Stimulated activated CD4-positive, alpha-beta T cell treated with anti-CD3 and anti-CD28 coated beads, Interleukin-1b, Interleukin-23, amount 100 ng/mL, for 4 hours (primary cell): Measurements from ENCODE around the gene CD3G.
"Not testable (repeated sequence)": the region's sequence is repeated elsewhere in the genome, so short reads cannot be mapped to it uniquely, and the experiment has no call there.

Experiments used
- DNase-seq, 2 donors: peaks; one replicate each; pipeline ENCODE4 v3.0.0-alpha.2; 2020; ENCODE audit warnings: low read depth in 2 of 2

The CD3G gene

DNA sequence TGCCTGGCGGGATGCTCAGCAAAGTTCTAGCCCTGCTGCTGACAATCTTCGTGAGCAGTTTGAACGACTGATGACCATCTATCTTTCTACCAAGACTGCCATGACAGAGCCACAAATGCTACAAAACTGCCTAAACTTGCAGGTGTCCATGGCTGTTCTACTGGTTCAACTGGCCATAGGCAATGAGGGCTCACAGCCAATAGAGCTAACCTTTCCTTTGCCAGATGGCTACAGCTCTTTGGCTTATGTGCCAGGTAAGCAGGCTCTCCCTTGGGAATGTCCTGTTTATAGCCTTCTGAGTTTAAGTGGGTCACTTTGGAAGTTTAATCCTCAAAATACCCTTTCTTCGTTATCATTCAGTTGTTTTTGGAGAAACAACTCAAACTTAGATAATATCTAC is 35.4 kb downstream of the CD3G start:
- DNase-seq: no peak

DNA sequence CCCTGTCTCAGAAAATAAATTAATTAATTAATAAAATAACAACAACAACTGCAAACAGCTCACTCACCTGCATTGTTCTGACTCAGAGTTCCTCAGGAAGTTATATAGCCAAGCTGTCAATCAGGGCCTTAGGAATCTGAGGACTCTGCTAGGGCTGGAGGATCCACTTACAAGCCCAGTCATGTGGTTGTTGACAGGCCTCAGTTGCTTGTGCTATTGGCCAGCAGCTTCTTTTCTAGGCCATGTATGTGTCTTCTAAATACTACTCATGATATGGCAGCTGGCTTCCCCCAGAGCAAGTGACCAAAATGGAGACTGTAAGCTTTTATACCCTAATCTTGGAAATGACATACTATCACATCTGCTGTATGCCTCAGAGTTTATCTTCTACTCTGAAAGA is 36.4 kb downstream of the CD3G start:
- no peak for DNase-seq

DNA sequence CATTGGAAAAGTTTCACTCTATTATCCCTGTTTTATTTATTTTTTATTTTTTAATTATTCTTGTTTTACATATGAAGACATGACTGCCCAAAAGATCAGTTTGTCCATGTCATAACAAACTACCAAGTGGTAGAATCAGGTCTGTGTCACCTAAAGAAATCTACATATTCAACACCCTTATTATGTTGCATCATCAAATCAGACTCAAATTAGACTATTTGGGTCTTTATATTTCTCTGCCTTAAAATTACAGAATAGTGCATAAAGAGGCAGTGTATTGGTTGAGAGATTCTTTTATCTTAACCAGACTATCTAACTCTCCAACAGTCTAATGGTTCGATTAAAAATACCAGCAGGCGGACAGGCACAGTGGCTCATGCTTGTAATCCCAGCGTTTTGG is 38.8 kb downstream of the CD3G start:
- DNase-seq: no peak

- DNase-seq: no peak
These were observed 39.5 kb downstream of the CD3G start for GRCh38 chr11:118383657-118384056.

DNA sequence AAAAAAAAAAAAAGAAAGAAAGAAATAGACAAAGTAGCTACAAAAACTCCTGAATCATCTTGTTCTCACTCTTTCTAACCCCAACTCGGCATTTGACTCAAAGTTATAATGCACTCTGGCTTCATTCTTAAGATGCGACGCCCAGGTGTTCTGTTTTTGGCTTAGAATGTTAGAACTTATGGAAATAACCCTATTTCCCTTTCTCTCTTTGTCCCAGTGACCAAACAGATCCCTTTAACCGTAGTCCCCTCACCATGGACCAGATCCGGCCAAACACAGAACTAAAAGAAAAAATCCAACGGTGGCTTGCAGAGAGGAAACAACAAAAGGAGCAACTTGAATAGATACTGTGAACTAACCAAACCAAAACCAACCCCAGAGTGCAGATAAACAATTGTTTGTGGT is 52.0 kb downstream of the CD3G start:
- DNase-seq: no peak

DNA sequence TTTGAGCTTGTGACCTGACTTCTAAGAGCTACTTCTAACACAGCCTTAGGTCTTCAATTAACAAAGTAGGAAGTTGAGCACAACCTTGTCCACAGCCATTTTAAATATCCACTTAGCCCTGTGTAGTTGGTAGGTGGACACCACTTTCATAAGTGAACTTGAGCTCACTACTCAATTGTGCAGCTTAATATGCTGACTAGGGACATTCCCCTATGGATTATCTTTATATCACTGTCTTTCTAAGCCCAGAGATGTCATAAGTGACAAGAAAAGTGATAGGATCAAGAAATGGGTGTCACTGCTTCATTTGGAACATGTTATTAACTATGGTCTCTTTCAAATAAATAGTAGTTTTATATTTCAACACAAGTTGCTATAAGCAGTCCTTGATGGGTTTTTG is 53.3 kb downstream of the CD3G start:
- no peak for DNase-seq

- peak in 1 of 2 donors; percentile 21 for DNase-seq
These were observed 54.8 kb downstream of the CD3G start for GRCh38 chr11:118398791-118399559.

GRCh38 chr11:118401151-118401879 is 57.2 kb downstream of the CD3G start, which contains the start of gene ATP5MG:
ATP5MG (plus strand) TSS chr11:118401606; CDS start chr11:118401666, 60 bp downstream.
- DNase-seq: peak; percentile 85 to 92

DNA sequence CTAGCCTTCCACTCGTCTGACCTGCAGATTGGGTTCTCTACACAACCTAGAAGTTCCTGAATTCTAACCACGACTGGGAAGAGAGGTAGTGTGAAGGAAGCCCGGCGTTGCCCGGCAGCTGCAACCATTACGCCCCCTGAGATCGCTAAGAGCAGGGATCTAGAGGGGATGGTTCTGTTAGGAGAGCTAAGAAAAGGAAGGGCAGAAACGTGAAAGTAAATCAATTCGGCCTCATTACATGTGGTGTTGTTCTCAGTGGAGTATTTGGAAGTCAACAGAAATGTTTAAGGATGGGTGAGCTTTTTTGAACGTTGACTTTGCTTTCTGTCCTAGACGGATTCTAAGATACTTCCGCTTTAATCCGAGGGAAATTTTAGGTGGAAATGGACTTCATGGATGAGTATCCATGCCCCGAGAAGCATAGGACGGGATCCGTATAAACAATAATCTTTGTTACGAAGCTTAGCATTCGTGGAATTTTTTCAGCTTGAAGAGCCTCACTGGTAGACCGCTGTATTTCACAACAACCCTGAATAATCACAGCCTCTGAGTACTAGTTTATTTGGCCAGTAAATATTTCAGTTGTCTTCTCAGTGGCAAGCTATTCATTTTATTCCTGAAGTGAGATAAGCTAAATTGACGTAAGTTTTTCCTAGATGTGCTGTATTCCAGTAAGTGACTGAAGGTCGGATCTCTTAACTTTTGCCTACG is 57.9 kb downstream of the CD3G start:
- no peak for DNase-seq

DNA sequence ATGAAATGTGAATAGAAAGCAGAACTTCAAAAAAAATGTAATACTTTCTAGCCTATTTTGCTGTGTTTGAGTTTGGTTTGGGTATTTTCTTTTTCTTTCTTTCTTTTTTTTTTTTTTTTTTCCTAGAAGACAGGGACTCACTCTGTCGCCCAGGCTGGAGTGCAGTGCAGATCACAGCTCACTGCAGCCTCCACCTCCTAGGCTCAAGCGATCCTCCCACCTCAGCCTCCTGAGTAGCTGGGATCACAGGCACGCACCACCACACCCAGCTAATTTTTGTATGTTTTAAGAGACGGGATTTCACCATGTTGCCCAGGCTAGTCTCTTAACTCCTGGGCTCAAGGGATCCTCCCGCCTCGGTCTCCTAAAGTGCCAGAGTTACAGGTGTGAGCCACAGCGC is 58.5 kb downstream of the CD3G start:
- DNase-seq: not testable (repeated sequence)
